Stimulated activated CD4-positive, alpha-beta T cell treated with anti-CD3 and anti-CD28 coated beads, Interleukin-2, amount 100 ng/mL, for 48 hours (primary cell): Measurements from ENCODE around the gene FTCD.

Source experiments
- DNase-seq, 2 donors: peaks; one replicate each; pipeline ENCODE4 v3.0.0-alpha.2; 2020

FTCD gene

DNA sequence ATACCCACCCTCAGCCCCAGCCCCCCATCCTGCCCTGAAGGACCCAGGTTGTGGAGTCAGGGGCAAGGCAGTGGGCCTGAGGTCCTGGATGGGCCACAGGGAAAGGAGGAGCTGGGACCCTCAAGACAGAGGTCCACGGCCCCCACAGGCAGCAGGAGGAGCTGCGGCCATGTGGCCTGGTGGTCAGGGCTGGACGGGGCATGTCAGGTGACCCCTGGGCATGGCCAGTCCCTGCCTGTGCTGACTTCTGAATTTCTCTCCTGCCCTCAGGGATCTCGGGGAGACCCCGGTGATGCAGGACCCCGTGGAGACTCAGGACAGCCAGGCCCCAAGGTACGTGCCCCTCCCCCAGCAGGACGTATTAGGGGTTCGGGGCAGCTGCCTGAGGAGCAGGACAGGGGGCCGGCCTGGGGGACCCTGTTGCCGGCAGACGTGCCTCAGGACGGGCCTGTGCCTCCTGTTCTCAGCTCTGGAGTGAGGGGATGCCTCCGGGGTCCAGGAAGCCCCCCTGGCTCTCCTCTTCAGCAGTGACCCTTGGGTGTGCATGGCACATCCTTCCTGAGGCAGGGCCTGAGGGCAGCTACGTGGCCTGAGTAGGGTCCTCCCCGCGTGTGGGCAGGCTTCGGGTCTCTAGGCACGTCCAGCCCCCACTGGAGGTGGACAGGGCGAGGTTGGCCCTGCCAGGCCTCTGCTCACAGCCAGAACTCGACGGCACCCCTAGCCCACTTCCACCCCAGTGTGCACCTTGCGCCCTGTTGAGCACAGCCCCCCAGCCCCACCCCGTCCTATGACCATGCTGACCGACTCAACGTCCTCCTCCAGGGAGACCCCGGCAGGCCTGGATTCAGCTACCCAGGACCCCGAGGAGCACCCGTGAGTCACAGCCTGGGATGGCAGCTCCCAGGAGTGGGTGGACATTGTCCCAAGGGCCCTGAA, 33.8 kb downstream of the FTCD start:
- DNase-seq = no peak

DNA sequence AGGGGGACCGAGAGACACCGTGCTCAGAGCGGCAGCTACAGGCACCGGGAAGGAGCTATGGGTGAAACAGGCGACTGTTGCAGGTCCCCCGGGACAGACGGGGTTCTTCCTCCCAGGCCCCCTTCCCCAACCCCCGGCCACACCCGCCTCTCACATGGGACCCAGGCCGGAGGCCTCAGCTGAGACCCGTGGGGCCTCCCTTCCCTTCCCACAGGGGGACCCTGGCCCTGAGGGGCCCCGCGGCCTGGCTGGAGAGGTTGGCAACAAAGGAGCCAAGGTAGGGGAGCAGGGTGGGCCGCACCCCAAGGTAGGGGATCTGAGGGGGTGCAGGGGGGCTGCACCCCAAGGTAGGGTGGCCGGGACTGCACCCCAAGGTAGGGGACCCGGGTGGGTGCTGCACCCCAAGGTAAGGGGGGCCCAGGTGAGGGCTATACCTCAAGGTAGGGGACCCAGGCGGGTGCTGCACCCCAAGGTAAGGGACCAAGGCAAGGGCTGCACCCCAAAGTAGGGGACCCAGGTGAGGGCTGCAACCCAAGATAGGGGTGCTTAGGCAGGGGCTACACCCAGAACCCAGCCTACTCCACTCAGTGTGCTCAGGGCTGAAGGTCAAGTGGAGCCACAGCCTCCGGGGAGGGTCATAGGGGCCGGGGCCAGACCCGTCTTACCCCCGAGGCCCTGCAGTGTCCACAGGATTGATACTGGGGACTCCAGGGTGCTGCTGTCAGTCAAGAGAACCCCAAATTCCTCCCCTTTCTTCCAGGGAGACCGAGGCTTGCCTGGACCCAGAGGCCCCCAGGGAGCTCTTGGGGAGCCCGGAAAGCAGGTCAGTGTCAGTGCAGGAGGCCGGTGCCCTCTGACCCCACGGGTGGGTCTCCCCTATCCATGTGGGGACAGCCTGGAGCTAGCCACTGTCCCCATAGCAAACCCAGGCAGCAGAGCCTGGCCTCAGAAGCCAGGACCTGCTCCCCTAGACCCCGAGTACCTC, 34.8 kb downstream of the FTCD start:
- DNase-seq = no peak

DNA sequence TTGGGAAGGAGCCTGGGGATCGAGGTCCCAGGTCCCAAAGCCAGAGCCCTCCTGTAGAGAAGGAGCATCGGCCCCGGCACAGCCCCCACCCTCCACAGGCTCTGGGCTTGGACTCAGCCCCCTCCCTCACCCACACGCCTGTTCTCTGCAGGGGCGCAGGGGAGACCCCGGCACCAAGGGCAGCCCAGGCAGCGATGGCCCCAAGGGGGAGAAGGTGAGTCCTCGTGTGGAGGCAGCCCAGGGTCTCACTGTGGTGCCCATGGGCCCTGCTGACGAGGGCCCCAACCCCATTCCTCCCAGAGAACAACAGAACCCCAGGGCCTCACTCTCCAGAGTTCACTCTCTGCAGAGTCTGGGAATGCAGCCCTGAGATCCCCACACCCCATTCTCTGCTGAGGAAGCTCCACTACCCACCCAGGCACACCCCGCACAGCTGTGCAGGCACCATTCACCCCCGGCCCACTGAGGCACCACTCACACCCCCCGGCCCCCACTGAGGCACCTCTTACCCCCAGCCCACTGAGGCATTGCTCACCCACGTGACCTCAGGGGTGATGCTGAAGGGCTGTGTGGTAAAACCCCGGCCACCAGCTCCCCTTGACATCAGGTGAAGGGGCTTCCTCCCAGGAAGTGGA, 35.6 kb downstream of the FTCD start:
- no peak for DNase-seq

DNA sequence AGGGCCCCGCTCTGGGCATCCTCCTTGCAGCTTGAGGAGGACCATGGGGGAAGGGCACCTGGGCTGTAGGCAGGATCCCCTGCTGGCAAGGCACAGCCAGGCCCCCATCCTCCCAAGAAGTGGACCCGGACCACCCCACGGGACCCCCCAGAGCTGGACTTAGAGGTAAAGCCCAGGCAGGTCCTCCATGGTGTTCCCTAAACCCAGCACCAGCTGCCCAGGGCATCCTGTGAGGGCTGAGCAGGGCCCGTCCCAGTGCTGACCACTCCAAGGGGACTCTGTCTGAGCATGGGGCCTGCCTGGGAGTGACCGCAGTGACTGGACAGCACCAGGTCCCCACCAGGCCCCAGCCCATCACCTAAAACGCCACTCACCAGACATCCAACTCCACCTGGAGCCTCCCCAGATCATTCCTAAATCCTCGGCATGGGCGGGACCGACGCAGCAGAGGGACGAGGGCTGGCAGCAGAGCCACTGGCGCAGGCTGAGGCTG, 36.2 kb downstream of the FTCD start:
- DNase-seq = no peak

DNA sequence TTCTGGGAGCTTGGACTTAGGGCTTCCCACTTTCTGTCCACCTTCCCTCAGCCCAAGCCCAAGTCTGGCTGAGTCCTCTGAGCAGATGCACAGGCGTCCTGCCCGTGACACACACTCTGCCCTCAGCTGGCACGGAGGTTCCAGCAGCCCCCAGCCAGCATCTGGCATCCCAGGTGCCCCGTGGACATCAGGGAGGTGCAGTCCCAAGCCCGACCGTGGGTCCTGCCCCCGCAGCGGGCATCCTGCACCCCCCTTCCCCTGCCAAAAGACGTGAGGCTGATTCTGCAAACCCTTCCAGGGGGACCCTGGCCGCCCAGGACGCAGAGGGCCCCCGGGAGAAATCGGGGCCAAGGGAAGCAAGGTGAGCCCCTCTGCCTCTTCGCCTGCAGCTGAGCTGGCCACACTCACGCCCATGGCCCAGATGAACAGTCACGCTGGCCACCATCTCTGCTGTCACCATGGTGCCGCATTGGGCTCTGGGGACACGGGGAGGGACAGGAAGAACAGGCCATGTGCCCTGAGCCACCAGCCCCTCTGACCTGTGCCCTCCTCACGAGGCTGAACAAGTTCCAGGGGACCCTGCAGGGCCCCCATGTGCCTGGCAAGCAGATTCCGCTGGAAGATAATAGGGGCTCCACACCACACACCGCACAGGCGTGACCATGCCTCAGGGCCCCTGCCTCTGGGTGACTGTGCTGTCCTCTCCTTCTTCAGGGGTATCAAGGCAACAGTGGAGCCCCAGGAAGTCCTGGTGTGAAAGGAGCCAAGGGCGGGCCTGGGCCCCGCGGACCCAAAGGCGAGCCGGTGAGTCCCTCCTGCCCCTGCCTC, 36.8 kb downstream of the FTCD start:
- no peak for DNase-seq

DNA sequence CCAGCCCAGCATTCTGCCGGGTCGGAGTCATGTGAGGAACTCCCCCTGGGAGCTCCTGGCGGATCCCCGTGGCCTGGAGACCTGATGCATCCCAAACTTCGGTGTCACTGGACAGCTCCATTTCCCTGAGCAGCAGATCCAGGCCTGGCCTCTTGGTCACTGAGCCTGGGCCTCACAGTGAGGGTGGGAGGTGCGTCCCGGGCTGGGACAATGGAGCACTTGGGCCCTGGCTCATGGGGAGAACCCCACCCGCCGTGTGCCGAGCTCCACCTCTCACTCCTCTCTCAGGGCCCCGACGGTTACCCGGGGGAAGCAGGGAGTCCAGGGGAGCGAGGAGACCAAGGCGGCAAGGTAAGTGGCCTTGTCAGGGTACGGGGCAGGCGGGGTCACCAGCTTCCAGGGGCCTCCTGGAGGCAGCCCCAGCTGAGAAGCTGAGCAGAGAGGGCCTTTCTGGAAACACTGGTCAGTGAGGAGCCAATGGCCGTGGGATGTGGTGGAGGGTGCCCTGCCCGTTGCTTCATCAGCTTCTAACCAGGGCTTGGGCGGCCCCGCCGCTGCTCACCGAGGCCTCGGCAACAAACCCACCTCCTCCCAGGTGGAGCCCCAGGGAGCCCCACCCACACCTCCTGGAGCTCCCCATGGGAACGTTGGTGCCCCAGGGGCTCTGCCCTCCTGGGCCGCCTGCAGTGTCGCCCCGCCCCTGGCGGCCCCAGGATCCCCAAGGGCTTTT, 37.6 kb downstream of the FTCD start:
- no peak for DNase-seq

DNA sequence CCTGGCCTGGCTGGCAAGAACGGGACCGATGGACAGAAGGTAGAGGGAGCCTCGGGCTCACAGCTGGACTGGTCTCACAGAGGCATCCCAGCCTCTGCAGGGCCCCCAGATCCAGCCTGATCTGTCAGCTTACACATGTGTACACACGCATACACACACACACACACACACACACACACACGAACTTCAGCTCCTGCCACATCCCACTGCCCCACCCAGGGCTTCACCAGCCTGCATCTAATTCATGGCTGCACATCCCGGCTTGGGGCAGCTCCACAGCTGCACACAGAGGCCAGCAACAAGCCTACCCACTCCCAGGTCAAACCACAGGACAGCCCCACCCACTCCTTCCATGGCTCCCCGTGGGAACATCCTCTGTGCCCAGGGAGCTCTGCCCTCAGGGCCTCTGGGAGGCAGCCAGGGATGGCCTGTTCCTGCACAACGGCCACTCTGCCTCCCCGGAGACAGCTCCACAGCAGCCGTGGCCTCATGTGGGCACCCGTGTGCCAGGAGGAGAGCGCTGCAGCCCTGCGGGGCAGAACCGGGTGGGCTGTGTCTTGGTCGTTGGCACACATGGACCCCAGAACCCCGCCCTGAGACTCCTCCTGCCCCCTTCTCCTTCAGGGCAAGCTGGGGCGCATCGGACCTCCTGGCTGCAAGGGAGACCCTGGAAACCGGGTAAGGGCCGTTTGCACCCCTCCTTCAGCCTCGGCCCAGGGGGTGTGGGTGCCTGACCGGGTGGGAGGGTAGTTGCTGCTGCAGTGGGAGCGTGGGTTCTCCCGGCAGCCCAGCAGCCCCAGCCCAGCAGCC, 38.4 kb downstream of the FTCD start:
- no peak for DNase-seq

DNA sequence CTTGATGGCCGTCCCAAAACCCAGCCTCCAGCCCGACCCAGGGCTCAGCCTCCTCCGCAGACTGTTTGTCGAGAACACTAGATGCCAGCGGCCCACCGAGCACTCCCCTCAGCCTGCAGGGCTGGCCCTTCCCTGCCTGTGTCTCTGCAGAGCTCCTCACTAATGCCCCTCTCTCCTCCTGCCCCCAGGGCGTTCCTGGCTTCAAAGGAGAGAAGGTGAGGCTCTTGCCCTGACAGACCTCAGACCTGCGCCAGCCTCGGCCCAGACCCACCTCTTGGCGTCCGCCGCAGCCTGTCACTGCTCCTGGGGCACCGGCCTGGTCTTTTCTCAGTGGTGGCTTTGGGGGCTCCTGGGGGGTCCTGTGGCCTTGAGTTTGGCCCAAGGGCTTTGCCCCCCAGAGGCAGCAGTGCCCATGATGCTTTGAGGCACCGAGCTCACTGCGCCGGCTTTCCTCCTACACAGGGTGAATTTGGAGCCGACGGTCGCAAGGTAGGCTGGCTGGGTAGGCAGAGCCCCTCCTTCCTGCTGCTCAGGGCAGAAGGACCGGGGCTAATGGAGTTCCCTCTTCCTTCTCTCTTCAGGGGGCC, 39.1 kb downstream of the FTCD start:
- DNase-seq = no peak

DNA sequence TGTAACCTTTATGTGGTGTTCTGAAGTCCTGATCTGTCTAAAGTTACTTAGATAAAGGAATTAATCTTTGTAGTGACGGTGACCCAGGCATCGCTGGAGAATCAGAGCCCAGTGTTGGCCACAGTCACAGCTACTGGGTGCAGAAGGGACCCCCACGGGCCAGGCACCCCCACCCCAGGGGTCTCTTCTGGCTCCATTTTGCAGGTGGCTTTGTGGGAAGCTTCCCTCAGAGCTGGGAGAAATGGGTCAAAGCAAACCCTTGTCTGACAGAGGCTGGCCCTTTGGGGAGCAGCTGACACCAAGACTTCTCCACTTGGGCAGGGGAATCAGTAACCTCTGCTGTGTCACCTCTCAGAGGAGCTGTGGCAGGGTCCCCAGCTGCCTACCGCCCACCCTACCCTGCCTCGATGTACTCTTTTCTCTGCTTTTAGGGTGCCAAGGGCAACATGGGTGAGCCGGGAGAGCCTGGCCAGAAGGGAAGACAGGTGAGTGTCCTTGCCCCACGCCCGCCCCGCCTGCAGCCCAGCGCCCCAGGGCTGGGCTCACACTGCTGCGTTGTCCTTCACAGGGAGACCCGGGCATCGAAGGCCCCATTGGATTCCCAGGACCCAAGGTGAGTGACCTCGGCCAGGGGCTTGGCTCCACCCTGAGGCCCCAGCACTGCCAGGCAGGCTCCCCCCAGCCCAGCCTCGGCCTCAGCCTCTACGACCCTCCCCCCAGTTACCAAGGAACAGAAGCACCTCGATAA, 39.8 kb downstream of the FTCD start:
- DNase-seq = no peak

DNA sequence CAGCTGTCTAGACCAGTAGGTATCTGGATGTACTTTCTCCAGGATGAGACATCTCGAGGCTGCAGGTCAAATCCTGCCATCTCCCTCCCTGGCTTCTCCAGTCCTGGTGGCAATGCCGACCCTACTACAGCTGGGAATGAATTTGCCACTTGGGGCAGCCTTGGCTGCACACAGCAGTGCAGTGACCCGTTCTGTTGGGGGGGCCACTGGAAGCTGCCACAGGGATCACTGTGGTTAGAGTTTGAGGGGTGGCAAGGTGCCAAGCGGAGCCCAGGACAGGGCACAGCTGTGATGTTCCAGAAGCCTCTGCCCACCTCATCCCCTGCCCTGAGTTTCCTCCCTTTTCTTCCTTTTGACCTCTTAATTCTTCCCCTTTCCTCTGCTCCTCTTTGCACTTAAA, 40.4 kb downstream of the FTCD start:
- no peak for DNase-seq

DNA sequence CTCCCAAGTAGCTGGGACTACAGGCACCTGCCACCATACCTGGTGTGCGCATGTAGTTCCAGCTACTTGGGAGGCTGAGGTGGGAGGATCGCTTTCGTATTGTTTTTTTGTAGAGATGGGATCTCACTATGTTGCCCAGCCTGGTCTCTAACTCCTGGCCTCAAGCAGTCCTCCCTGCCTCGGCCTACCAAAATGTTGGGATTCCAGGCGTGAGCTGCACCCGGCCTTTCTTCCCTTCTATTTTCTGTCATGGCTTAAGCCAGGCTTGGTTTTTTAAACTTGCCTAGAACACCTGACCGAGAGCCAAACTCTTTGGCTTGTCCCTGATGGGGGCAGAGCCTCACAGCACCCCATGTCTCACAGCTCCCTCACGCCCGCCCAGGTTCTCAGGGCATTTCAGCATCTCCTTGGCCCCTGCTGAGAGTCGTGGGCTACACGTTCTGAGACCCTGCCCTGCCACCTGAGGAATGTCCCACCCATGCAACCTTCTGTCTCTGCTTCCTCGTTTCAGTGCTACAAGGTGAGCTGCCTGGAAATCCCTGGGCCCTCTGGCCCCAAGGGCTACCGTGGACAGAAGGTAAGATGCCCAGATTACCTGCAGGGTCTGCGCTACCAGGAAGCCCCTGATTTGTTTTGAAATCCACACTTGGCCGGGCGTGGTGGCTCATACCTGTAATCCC, 41.7 kb downstream of the FTCD start:
- DNase-seq = no peak

DNA sequence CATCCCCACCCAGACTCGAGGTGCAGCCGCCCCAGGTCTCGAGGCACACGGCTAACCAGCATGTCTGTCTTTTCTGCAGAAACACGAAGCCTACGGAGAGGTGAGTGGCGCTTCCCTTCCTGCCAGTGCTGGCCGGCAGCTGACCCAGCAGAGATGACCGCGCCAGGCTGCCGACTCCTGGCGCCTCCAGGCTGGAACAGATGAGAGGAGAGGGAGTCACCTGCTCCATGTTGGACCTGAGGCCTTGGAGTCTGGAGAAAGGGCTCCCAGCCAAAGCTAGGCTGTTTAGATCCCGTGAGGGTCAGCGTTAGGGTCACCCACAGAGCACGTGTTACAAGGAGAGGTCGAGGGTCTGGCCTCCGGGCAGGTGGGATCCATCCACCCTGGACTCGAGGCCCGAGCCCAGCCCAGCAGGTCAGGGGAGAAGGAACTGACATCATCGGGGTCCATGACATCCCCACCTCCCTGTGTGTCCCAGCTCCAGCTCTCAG, 42.6 kb downstream of the FTCD start:
- no peak for DNase-seq

DNA sequence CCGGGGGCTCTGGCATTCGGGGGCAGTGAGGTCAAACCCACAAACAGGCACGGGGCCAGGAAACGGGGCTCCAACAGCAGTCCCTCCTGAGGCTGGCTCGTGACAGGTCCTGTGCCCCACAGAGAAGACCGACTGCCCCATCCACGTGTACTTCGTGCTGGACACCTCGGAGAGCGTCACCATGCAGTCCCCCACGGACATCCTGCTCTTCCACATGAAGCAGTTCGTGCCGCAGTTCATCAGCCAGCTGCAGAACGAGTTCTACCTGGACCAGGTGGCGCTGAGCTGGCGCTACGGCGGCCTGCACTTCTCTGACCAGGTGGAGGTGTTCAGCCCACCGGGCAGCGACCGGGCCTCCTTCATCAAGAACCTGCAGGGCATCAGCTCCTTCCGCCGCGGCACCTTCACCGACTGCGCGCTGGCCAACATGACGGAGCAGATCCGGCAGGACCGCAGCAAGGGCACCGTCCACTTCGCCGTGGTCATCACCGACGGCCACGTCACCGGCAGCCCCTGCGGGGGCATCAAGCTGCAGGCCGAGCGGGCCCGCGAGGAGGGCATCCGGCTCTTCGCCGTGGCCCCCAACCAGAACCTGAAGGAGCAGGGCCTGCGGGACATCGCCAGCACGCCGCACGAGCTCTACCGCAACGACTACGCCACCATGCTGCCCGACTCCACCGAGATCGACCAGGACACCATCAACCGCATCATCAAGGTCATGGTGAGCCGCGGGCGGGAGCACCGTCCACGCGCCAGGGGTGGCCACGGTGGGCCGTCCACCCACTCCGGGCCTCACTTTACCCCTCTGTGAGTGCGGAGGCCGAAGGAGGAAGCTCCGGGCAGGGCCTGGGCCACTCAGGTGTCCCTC, 43.3 kb downstream of the FTCD start:
- DNase-seq = no peak

DNA sequence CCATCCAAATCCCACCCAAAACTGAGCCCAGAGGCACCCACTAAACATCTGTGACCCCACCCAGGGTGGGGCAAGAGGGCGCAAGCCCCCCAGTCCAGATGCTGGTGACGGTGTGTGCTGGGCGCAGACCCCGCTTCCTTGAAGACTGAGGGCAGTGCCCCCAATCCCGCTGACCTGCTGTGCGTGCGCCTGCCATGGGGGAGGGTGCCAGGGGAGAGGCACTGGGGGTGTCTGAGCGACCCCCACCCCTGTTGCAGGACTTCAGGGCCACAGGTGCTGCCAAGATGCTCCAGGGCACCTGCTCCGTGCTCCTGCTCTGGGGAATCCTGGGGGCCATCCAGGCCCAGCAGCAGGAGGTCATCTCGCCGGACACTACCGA, 44.2 kb downstream of the FTCD start:
- no peak for DNase-seq

DNA sequence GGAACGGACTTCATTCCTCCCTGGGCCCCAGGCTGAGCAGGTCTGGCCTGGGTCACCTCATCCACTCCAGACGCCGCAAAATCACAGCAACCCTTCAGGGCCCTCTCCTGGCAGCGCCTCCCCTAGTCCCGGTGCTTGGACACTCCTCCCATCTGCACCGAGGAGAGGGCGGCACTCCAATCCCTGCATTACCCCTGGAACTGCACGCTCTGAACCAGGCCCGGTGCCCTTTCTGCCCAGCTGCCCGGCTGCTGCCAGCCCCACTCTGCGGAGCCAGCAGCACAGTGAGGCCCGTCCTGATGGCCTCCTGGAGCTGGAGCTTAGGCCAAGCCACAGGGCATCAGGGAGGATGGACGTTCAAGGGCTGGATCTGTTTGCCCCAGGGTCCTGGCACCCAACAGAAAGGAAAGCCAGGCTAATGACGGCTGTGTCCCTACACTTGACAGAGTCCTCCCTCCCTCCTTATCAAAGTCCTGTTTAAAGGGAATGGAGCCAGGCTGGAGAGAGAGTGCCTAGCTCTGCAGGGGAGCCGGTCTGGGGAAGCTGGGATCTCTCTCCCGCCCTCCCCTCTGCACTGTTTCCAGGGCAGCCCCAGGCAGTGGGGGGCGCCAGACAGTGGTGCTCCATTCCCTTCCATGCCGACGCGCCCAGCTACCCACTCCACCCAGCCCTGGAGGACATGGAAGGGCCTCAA, 44.7 kb downstream of the FTCD start:
- DNase-seq = no peak

DNA sequence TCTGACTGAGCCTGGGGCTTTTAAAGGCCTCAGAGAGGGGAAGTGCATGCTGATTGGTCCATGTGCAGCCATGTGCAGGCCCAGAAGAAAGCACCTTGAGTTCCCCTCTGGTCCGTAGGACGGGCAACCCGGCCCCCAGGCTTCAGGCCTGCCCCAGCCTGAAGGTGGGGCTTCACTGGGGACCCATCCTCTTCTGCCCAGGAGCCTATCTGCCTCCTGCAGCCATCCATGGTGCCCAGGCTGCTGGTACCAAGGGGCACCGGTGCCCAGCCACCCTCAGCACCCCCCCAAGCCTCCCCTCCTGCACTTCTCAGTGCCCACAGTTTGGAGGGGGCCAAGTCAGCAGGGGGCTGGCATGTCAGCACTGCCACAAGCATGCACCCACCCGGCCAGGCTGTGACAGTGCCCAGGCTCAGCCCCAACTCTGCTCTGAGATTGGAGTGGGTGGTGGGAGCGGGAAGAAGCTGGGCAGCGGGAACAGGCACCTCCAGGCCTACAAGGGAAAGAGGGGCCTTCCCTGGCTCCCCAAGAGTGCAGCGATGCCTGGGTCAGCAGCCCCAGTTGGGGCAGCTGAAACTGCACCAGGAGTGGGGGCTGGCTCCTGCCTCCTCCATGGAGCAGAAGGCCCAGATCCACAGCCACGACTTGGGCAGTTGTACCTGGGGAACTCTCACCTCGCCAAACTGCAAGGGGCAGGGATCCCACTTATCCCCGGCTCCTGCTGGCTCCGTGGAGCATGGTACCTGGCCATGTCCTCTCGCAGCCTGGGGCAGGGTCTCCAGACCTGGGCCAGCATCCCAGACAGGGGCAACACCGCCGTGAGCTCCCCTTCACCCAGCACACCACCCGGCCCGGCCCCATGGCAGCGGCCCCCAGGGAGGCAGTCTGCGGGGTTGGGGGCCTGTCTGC, 45.8 kb downstream of the FTCD start:
- DNase-seq = no peak
